Endodermal cell (in vitro differentiated cells): Measurements from ENCODE around the gene ELFN1. TPM values are rescaled to one million over a fixed set of nuclear protein-coding genes. Genes with fewer than 3 reads are reported as not detected.
A peak's percentile ranks its signal among the peaks of the same experiment; 100 is the strongest.

Experiments
- DNase-seq: peaks from one replicate; pipeline ENCODE4 v3.0.0-alpha.2; 2017
- H3K27ac ChIP-seq: 2 replicates; pipeline ENCODE4 v1.5.1; 2013; ENCODE audit warnings: mild to moderate bottlenecking, low read depth, low read length, moderate library complexity
- H3K27me3 ChIP-seq: 2 replicates; pipeline ENCODE4 v1.6.1; 2013; ENCODE audit warnings: mild to moderate bottlenecking, low read length, moderate library complexity; ENCODE audit not compliant: insufficient read depth, control insufficient read depth, poor library complexity, severe bottlenecking
- H3K36me3 ChIP-seq: 2 replicates; pipeline ENCODE4 v1.7.0; 2013; ENCODE audit warnings: mild to moderate bottlenecking, low read length, moderate library complexity; ENCODE audit not compliant: control insufficient read depth, insufficient read depth
- H3K4me1 ChIP-seq: one replicate; pipeline ENCODE4 v1.7.0; 2013; ENCODE audit warnings: low read length; ENCODE audit not compliant: control insufficient read depth, insufficient read depth
- H3K4me3 ChIP-seq: 2 replicates; pipeline ENCODE4 v1.5.1; 2013; ENCODE audit warnings: mild to moderate bottlenecking, low read length, moderate library complexity
- H3K9ac ChIP-seq: 2 replicates; pipeline ENCODE4 v1.6.1; 2013; ENCODE audit warnings: mild to moderate bottlenecking, low read length, moderate library complexity; ENCODE audit not compliant: poor library complexity, severe bottlenecking; ENCODE audit errors: extremely low read depth
- H3K9me3 ChIP-seq: 2 replicates; pipeline ENCODE4 v1.6.1; 2013; ENCODE audit warnings: mild to moderate bottlenecking, low read length, moderate library complexity; ENCODE audit not compliant: control insufficient read depth
- H3K27ac Mint-ChIP-seq: 2 replicates; pipeline ENCODE4 v1.8.0; 2020; ENCODE audit warnings: mixed read lengths
- H3K27me3 Mint-ChIP-seq: 2 replicates; pipeline ENCODE4 v1.8.0; 2021; ENCODE audit warnings: mild to moderate bottlenecking, mixed read lengths; ENCODE audit not compliant: insufficient read depth
- H3K36me3 Mint-ChIP-seq: 2 replicates; pipeline ENCODE4 v1.8.0; 2020; ENCODE audit warnings: low read depth, mixed read lengths
- H3K4me1 Mint-ChIP-seq: 2 replicates; pipeline ENCODE4 v1.8.0; 2020; ENCODE audit warnings: mixed read lengths
- H3K4me3 Mint-ChIP-seq: 2 replicates; pipeline ENCODE4 v1.8.0; 2020; ENCODE audit warnings: mild to moderate bottlenecking, moderate library complexity, mixed read lengths
- H3K9me3 Mint-ChIP-seq: 2 replicates; pipeline ENCODE4 v1.8.0; 2020; ENCODE audit warnings: mild to moderate bottlenecking, mixed read lengths
- CTCF ChIP-seq: fragments of 200-600 bp; sonication (generic); conservative IDR thresholded peaks from 2 replicates; pipeline ENCODE4 v1.5.0; 2021; ENCODE audit warnings: antibody characterized with exemption, mild to moderate bottlenecking
- WGBS, 2 experiments: methylation state at CpG; one replicate each; pipeline versions ENCODE4 v1.1.5 to v1.1.7; 2013; ENCODE audit warnings: missing lambda C conversion rate in 2 of 2, mixed read lengths in 1 of 2; ENCODE audit not compliant: insufficient coverage in 1 of 2, insufficient read length in 1 of 2; 5-methylcytosine and 5-hydroxymethylcytosine counted together
- total RNA-seq, 2 donors: library from RNA; stranded (reverse); fragmentation: NEBNext Ultra II Directional in 1 of 2; extraction: Animal tissue kit (Norgen Biotek cat#: 25700) in 1 of 2; gene quantifications; 2 replicates in 1 of 2; 3 replicates in 1 of 2; pipeline ENCODE4 v1.2.1, GENCODE V29; 2021

The ELFN1 gene
- total RNA-seq, 2 donors from 2014 or later = 2.1 to 5.0 TPM

GRCh38 chr7:1765336-1765735 is 95.3 kb downstream of the ELFN1 start:
- H3K9me3 Mint-ChIP-seq = peaks cover 75% of the 10 kb centered on the region
- no peaks in the 10 kb centered on the region for H3K27me3 Mint-ChIP-seq
- Histone ChIP-seq H3K4me1 (no peaks in the 10 kb centered on the region), H3K36me3 (no peaks in the 10 kb centered on the region), H3K4me3 (no peak overlapping the region), H3K9me3 (peaks cover 3% of the 10 kb centered on the region), H3K27ac (no peak overlapping the region), H3K9ac (no peak overlapping the region), H3K27me3 (no peaks in the 10 kb centered on the region)
- no peaks in the 10 kb centered on the region for H3K4me1 Mint-ChIP-seq
- WGBS, 2 experiments = 87 to 91% methylated on average over 10 to 13 of the region's 13 CpGs
- no peak for DNase-seq
- no peak for TF ChIP-seq CTCF
- H3K27ac Mint-ChIP-seq = no peak overlapping the region
- no peak overlapping the region for H3K4me3 Mint-ChIP-seq
- no peaks in the 10 kb centered on the region for H3K36me3 Mint-ChIP-seq

- no peaks in the 10 kb centered on the region for H3K4me1 ChIP-seq
- peaks cover 3% of the 10 kb centered on the region for H3K9me3 ChIP-seq
- DNase-seq = peak; percentile 69
- H3K4me3 Mint-ChIP-seq = no peak overlapping the region
- H3K36me3 ChIP-seq = no peaks in the 10 kb centered on the region
- H3K9ac ChIP-seq = no peak overlapping the region
- H3K27me3 Mint-ChIP-seq = no peaks in the 10 kb centered on the region
- H3K36me3 Mint-ChIP-seq = no peaks in the 10 kb centered on the region
- TF ChIP-seq CTCF = peak; percentile 11
- no peak overlapping the region for H3K27ac Mint-ChIP-seq
- no peak overlapping the region for H3K4me3 ChIP-seq
- H3K9me3 Mint-ChIP-seq = peaks cover 62% of the 10 kb centered on the region
- WGBS, 2 experiments = 69 to 86% methylated on average over 7 to 10 of the region's 10 CpGs
- no peaks in the 10 kb centered on the region for H3K4me1 Mint-ChIP-seq
- H3K27ac ChIP-seq = no peak overlapping the region
- H3K27me3 ChIP-seq = no peaks in the 10 kb centered on the region
These were observed 97.4 kb downstream of the ELFN1 start for GRCh38 chr7:1767524-1767923.

- 87 to 91% methylated on average over 6 to 7 of the region's 7 CpGs for WGBS, 2 experiments
- no peak overlapping the region for H3K4me3 Mint-ChIP-seq
These were observed 98.8 kb downstream of the ELFN1 start for GRCh38 chr7:1768832-1769231.

More at GRCh38 chr7:1768832-1769231, 98.8 kb downstream of the ELFN1 start:
- Histone ChIP-seq H3K4me1 (no peaks in the 10 kb centered on the region), H3K4me3 (no peak overlapping the region), H3K9ac (no peak overlapping the region), H3K27me3 (no peaks in the 10 kb centered on the region), H3K36me3 (no peaks in the 10 kb centered on the region), H3K9me3 (peaks cover 11% of the 10 kb centered on the region), H3K27ac (no peak overlapping the region)
- Mint-ChIP-seq H3K27me3 (no peaks in the 10 kb centered on the region), H3K36me3 (no peaks in the 10 kb centered on the region), H3K4me1 (no peaks in the 10 kb centered on the region), H3K27ac (no peak overlapping the region), H3K9me3 (peaks cover 59% of the 10 kb centered on the region)
- DNase-seq = peak; percentile 61
- no peak for TF ChIP-seq CTCF
